ENCODE data around the gene LRP8. TPM values are rescaled to one million over a fixed set of nuclear protein-coding genes. Genes with fewer than 3 reads are reported as not detected.

Gene LRP8
- total and polyA plus RNA-seq, 2 experiments from 2014 or later, result 2.4 to 2.7 TPM

GRCh38 chr1:53249706-53250105 lies 78.2 kb downstream of the LRP8 start:
- WGBS (ENCODE audit: low lambda C conversion rate, missing lambda C conversion rate), result 50% methylated on average over 3 of the region's 3 CpGs
- no peaks in the 10 kb centered on the region for H3K36me3 ChIP-seq (replicated peaks; ENCODE audit: insufficient read depth, low read depth)
- no peaks in the 10 kb centered on the region for H4K20me1 ChIP-seq (ENCODE audit: insufficient read depth, poor library complexity, severe bottlenecking)
- H3K27ac ChIP-seq, result peak overlapping the region; percentile 73
- H3K9me3 ChIP-seq (ENCODE audit: low read depth), result no peaks in the 10 kb centered on the region
- no peak overlapping the region for H3K4me3 ChIP-seq
- H3K4me1 ChIP-seq (ENCODE audit: insufficient read depth), result peaks cover 12% of the 10 kb centered on the region
- no peaks in the 10 kb centered on the region for H3K27me3 ChIP-seq
- no peak overlapping the region for H2AFZ ChIP-seq
- TF ChIP-seq EZH2phosphoT487 (IDR thresholded peaks at IDR 0.05; ENCODE audit: low read depth, severe bottlenecking, unreplicated experiment) (no peak), CTCF (IDR thresholded peaks at IDR 0.05; ENCODE audit: poor library complexity) (no peak), EZH2 (IDR thresholded peaks at IDR 0.05; ENCODE audit: borderline replicate concordance) (no peak)
- H3K9me2 ChIP-seq (replicated peaks; ENCODE audit: insufficient read depth), result no peaks in the 10 kb centered on the region
- no peaks in the 10 kb centered on the region for H3K79me2 ChIP-seq
- DNase-seq (ENCODE audit: low spot score), result peak; percentile 31
- no peak overlapping the region for H3K4me2 ChIP-seq

DNA sequence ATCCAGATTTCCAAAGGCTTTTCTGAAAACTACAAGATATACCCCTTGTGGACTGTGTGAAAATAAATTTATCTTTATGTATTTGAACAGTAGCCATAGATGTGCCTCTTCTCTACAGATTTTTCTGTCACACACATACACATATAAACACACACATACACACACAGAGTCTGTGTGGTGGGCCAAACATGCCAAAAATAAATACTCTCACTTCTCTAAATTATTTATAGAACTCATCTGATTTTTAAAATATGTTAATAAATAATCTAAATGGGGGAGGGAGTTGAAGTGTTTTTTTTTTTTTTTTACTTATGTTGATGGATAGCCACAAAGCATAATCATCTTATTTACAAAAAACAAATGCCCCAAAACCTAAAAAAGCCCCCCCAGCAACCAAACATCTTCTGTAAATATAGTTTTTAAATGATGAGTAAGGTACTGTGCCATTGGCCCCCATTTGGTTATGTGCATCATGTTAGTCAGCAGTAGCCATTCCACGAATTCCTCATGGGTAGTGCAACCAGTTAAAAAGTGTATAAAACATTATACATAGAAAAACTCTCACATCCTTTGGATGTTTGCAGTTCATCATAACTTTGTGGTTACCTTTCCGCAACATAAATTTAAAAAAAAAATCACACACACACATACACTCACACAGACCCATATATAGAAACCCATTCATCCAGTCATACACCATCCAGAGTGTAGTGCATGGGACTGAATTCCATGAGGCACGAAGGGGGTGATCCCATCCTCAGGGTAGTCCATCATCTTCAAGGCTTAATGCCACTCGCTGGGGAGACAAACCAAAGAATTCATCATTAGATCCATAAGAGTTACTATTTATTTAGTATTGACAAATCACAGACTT lies 81.4 kb downstream of the LRP8 start:
- 90% methylated on average over 4 of the region's 4 CpGs for WGBS (ENCODE audit: low lambda C conversion rate, missing lambda C conversion rate)
- H2AFZ ChIP-seq, result no peak overlapping the region
- H4K20me1 ChIP-seq (ENCODE audit: insufficient read depth, poor library complexity, severe bottlenecking), result no peaks in the 10 kb centered on the region
- no peaks in the 10 kb centered on the region for H3K27me3 ChIP-seq
- no peak overlapping the region for H3K4me3 ChIP-seq
- H3K9me2 ChIP-seq (replicated peaks; ENCODE audit: insufficient read depth), result no peaks in the 10 kb centered on the region
- no peak for DNase-seq (ENCODE audit: low spot score)
- no peak overlapping the region for H3K4me2 ChIP-seq
- TF ChIP-seq EZH2phosphoT487 (IDR thresholded peaks at IDR 0.05; ENCODE audit: low read depth, severe bottlenecking, unreplicated experiment) (no peak), CTCF (IDR thresholded peaks at IDR 0.05; ENCODE audit: poor library complexity) (no peak), EZH2 (IDR thresholded peaks at IDR 0.05; ENCODE audit: borderline replicate concordance) (no peak)
- H3K27ac ChIP-seq, result no peak overlapping the region
- no peaks in the 10 kb centered on the region for H3K9me3 ChIP-seq (ENCODE audit: low read depth)
- H3K79me2 ChIP-seq, result no peaks in the 10 kb centered on the region
- H3K36me3 ChIP-seq (replicated peaks; ENCODE audit: insufficient read depth, low read depth), result no peaks in the 10 kb centered on the region
- H3K4me1 ChIP-seq (ENCODE audit: insufficient read depth), result no peaks in the 10 kb centered on the region

GRCh38 chr1:53244141-53244540 lies 83.7 kb downstream of the LRP8 start:
- H4K20me1 ChIP-seq (ENCODE audit: insufficient read depth, poor library complexity, severe bottlenecking), result no peaks in the 10 kb centered on the region
- no peaks in the 10 kb centered on the region for H3K9me2 ChIP-seq (replicated peaks; ENCODE audit: insufficient read depth)
- H3K36me3 ChIP-seq (replicated peaks; ENCODE audit: insufficient read depth, low read depth), result no peaks in the 10 kb centered on the region
- TF ChIP-seq CTCF (IDR thresholded peaks at IDR 0.05; ENCODE audit: poor library complexity) (no peak), EZH2phosphoT487 (IDR thresholded peaks at IDR 0.05; ENCODE audit: low read depth, severe bottlenecking, unreplicated experiment) (no peak), EZH2 (IDR thresholded peaks at IDR 0.05; ENCODE audit: borderline replicate concordance) (no peak)
- no peaks in the 10 kb centered on the region for H3K79me2 ChIP-seq
- no peaks in the 10 kb centered on the region for H3K9me3 ChIP-seq (ENCODE audit: low read depth)
- H3K4me1 ChIP-seq (ENCODE audit: insufficient read depth), result peaks cover 3% of the 10 kb centered on the region
- no peak overlapping the region for H3K4me2 ChIP-seq
- H3K27me3 ChIP-seq, result no peaks in the 10 kb centered on the region
- no peak overlapping the region for H3K4me3 ChIP-seq
- no peak for DNase-seq (ENCODE audit: low spot score)
- WGBS (ENCODE audit: low lambda C conversion rate, missing lambda C conversion rate), result 82% methylated on average over 4 of the region's 4 CpGs
- H2AFZ ChIP-seq, result no peak overlapping the region
- no peak overlapping the region for H3K27ac ChIP-seq

Data from hepatocyte (in vitro differentiated cells).